Mesenchymal stem cell (in vitro differentiated cells and primary cell): ENCODE data around the gene PCK2.

ENCODE experiments used
- DNase-seq: peaks from one replicate; pipeline ENCODE4 v3.0.0-alpha.2; 2013
- H2AFZ ChIP-seq: one replicate; pipeline ENCODE4 v1.6.1; 2013; ENCODE audit warnings: low read depth, mild to moderate bottlenecking, control low read depth, inconsistent platforms, low read length, moderate library complexity
- H2AK5ac ChIP-seq: 2 replicates; pipeline ENCODE4 v1.6.1; 2013; ENCODE audit warnings: low read length, moderate library complexity, mild to moderate bottlenecking, inconsistent platforms; ENCODE audit not compliant: severe bottlenecking
- H2BK120ac ChIP-seq: one replicate; pipeline ENCODE4 v1.6.1; 2013; ENCODE audit warnings: low read depth, mild to moderate bottlenecking, inconsistent platforms, low read length, moderate library complexity
- H2BK12ac ChIP-seq, 2 experiments: one replicate each; pipeline ENCODE4 v1.6.1; 2013; ENCODE audit warnings: inconsistent platforms in 2 of 2, low read length in 2 of 2, mild to moderate bottlenecking in 2 of 2, moderate library complexity in 2 of 2, control low read depth in 1 of 2
- H2BK15ac ChIP-seq: one replicate; pipeline ENCODE4 v1.6.1; 2013; ENCODE audit warnings: mild to moderate bottlenecking, low read depth, inconsistent platforms; ENCODE audit not compliant: poor library complexity, severe bottlenecking
- H2BK5ac ChIP-seq: 2 replicates; pipeline ENCODE4 v1.6.1; 2013; ENCODE audit warnings: low read depth, mild to moderate bottlenecking, low read length, control low read depth, inconsistent platforms; ENCODE audit not compliant: poor library complexity, severe bottlenecking
- H3K14ac ChIP-seq, 2 experiments: one replicate each; pipeline ENCODE4 v1.6.1; 2013; ENCODE audit warnings: inconsistent platforms in 2 of 2, low read length in 2 of 2, control low read depth in 1 of 2, mild to moderate bottlenecking in 1 of 2, moderate library complexity in 1 of 2
- H3K18ac ChIP-seq, 2 experiments: one replicate each; pipeline ENCODE4 v1.6.1; 2013; ENCODE audit warnings: inconsistent platforms in 2 of 2, low read length in 2 of 2, control low read depth in 1 of 2, low read depth in 1 of 2, mild to moderate bottlenecking in 1 of 2
- H3K23ac ChIP-seq, 2 experiments: one replicate each; pipeline ENCODE4 v1.6.1; 2013; ENCODE audit warnings: inconsistent platforms in 2 of 2, low read length in 2 of 2, mild to moderate bottlenecking in 2 of 2, moderate library complexity in 2 of 2, control low read depth in 1 of 2
- H3K27ac ChIP-seq: 2 replicates; pipeline ENCODE4 v1.5.1; 2013; ENCODE audit warnings: mild to moderate bottlenecking, moderate library complexity, low read length, control low read depth, inconsistent platforms; ENCODE audit not compliant: poor library complexity, severe bottlenecking
- H3K27me3 ChIP-seq, 2 experiments: 2 replicates each; pipeline versions ENCODE4 v1.6.1 to v1.7.0; 2013; ENCODE audit warnings: low read length in 2 of 2, mild to moderate bottlenecking in 2 of 2, moderate library complexity in 2 of 2, control low read depth in 1 of 2, inconsistent platforms in 1 of 2; ENCODE audit not compliant: control insufficient read depth in 1 of 2, insufficient read depth in 1 of 2
- H3K36me3 ChIP-seq, 2 experiments: 2 replicates each; pipeline versions ENCODE4 v1.6.1 to v1.7.0; 2013; ENCODE audit warnings: low read length in 2 of 2, control low read depth in 1 of 2, inconsistent platforms in 1 of 2, low read depth in 1 of 2, mild to moderate bottlenecking in 1 of 2; ENCODE audit not compliant: insufficient read depth in 2 of 2, control insufficient read depth in 1 of 2
- H3K4ac ChIP-seq, 2 experiments: one replicate each; pipeline ENCODE4 v1.6.1; 2013; ENCODE audit warnings: inconsistent platforms in 2 of 2, low read length in 2 of 2, mild to moderate bottlenecking in 2 of 2, moderate library complexity in 2 of 2, control low read depth in 1 of 2, low read depth in 1 of 2
- H3K4me1 ChIP-seq: 2 replicates; pipeline ENCODE4 v1.6.1; 2013; ENCODE audit warnings: low read depth, low read length, control low read depth; ENCODE audit not compliant: control insufficient read depth, insufficient read depth
- H3K4me2 ChIP-seq: 2 replicates; pipeline ENCODE4 v1.6.1; 2013; ENCODE audit warnings: low read length, mild to moderate bottlenecking, inconsistent platforms; ENCODE audit not compliant: poor library complexity, severe bottlenecking
- H3K4me3 ChIP-seq, 2 experiments: 2 replicates each; pipeline versions ENCODE4 v1.5.1 to v1.7.0; 2013; ENCODE audit warnings: low read length in 2 of 2, mild to moderate bottlenecking in 2 of 2, control low read depth in 1 of 2, low read depth in 1 of 2; ENCODE audit not compliant: insufficient read depth in 1 of 2
- H3K79me1 ChIP-seq: replicated peaks from 2 replicates; pipeline ENCODE4 v1.6.1; 2013; ENCODE audit warnings: mild to moderate bottlenecking, control low read depth, low read length, inconsistent platforms; ENCODE audit not compliant: poor library complexity, severe bottlenecking
- H3K9ac ChIP-seq: 2 replicates; pipeline ENCODE4 v1.7.0; 2013; ENCODE audit warnings: mild to moderate bottlenecking, low read length, moderate library complexity
- H3K9me3 ChIP-seq: 2 replicates; pipeline ENCODE4 v1.7.0; 2013; ENCODE audit warnings: mild to moderate bottlenecking, low read length; ENCODE audit not compliant: control insufficient read depth
- H4K8ac ChIP-seq: one replicate; pipeline ENCODE4 v1.6.1; 2013; ENCODE audit warnings: inconsistent platforms, mild to moderate bottlenecking, low read length, moderate library complexity
- H4K91ac ChIP-seq: one replicate; pipeline ENCODE4 v1.6.1; 2013; ENCODE audit warnings: mild to moderate bottlenecking, low read length, inconsistent platforms
- WGBS: methylation state at CpG from one replicate; pipeline ENCODE4 v1.1.7; 2013; ENCODE audit warnings: mixed read lengths; 5-methylcytosine and 5-hydroxymethylcytosine counted together

The PCK2 gene

GRCh38 chr14:24076302-24076601 is 17.9 kb upstream of the PCK2 start:
- Histone ChIP-seq H3K4ac (no peak overlapping the region), H3K23ac (no peak overlapping the region), H3K14ac (no peak overlapping the region), H2BK15ac (no peak overlapping the region), H3K27me3 (peaks cover 72 to 88% of the 10 kb centered on the region in 2 experiments), H3K9me3 (no peaks in the 10 kb centered on the region), H2AK5ac (no peak overlapping the region), H2AFZ (no peak overlapping the region), H3K4me1 (peaks cover 7% of the 10 kb centered on the region), H2BK12ac (no peak overlapping the region), H3K27ac (no peak overlapping the region), H3K18ac (no peak overlapping the region), H3K4me2 (no peak overlapping the region), H3K36me3 (no peaks in the 10 kb centered on the region), H2BK120ac (no peak overlapping the region), H3K79me1 (peaks cover 2% of the 10 kb centered on the region), H2BK5ac (no peak overlapping the region), H3K9ac (no peak overlapping the region), H4K8ac (no peak overlapping the region), H4K91ac (no peak overlapping the region), H3K4me3 (no peak overlapping the region)
- no peak for DNase-seq
- 84% methylated on average over 8 of the region's 10 CpGs for WGBS

- Histone ChIP-seq H2AK5ac (no peak overlapping the region), H4K91ac (no peak overlapping the region), H2BK12ac (no peak overlapping the region), H3K9me3 (no peaks in the 10 kb centered on the region), H3K27ac (no peak overlapping the region), H4K8ac (no peak overlapping the region), H2AFZ (no peak overlapping the region), H2BK120ac (no peak overlapping the region), H2BK5ac (no peak overlapping the region), H3K4me1 (peaks cover 10% of the 10 kb centered on the region), H3K4me3 (no peak overlapping the region), H3K4me2 (no peak overlapping the region), H3K27me3 (peaks cover 75 to 84% of the 10 kb centered on the region in 2 experiments), H3K79me1 (peaks cover 2% of the 10 kb centered on the region), H3K36me3 (no peaks in the 10 kb centered on the region), H2BK15ac (no peak overlapping the region), H3K14ac (no peak overlapping the region), H3K4ac (no peak overlapping the region), H3K18ac (no peak overlapping the region), H3K9ac (no peak overlapping the region), H3K23ac (no peak overlapping the region)
- DNase-seq = no peak
- whole genome bisulfite sequencing = 93% methylated on average over 23 of the region's 23 CpGs
Observed at GRCh38 chr14:24077086-24077485, 17.0 kb upstream of the PCK2 start.

GRCh38 chr14:24078146-24078545 is 16.0 kb upstream of the PCK2 start:
- Histone ChIP-seq H2BK12ac (no peak overlapping the region), H3K4me3 (no peak overlapping the region), H3K27me3 (peaks cover 76 to 84% of the 10 kb centered on the region in 2 experiments), H3K27ac (no peak overlapping the region), H3K4me2 (no peak overlapping the region), H3K4me1 (peaks cover 10% of the 10 kb centered on the region), H3K9me3 (no peaks in the 10 kb centered on the region), H4K91ac (no peak overlapping the region), H3K4ac (no peak overlapping the region), H2BK120ac (no peak overlapping the region), H3K79me1 (peaks cover 2% of the 10 kb centered on the region), H3K9ac (no peak overlapping the region), H2AK5ac (no peak overlapping the region), H2BK15ac (no peak overlapping the region), H2AFZ (no peak overlapping the region), H3K18ac (no peak overlapping the region), H3K36me3 (no peaks in the 10 kb centered on the region), H3K14ac (no peak overlapping the region), H3K23ac (no peak overlapping the region), H4K8ac (no peak overlapping the region), H2BK5ac (no peak overlapping the region)
- DNase-seq = no peak
- 53% methylated on average over 3 of the region's 3 CpGs for WGBS

- Histone ChIP-seq H3K4me3 (no peak overlapping the region), H3K9me3 (no peaks in the 10 kb centered on the region), H4K8ac (no peak overlapping the region), H3K4ac (no peak overlapping the region), H3K14ac (no peak overlapping the region), H2BK15ac (no peak overlapping the region), H3K36me3 (no peaks in the 10 kb centered on the region), H3K4me1 (peaks cover 10% of the 10 kb centered on the region), H2AFZ (no peak overlapping the region), H3K9ac (no peak overlapping the region), H3K18ac (no peak overlapping the region), H3K79me1 (peaks cover 2% of the 10 kb centered on the region), H2BK5ac (no peak overlapping the region), H2AK5ac (no peak overlapping the region), H4K91ac (no peak overlapping the region), H3K4me2 (no peak overlapping the region), H3K23ac (no peak overlapping the region), H2BK12ac (no peak overlapping the region), H2BK120ac (no peak overlapping the region), H3K27ac (no peak overlapping the region), H3K27me3 (peaks cover 82 to 83% of the 10 kb centered on the region in 2 experiments)
- no peak for DNase-seq
- 73% methylated on average over 8 of the region's 9 CpGs for WGBS
Observed at GRCh38 chr14:24079491-24080141, 14.5 kb upstream of the PCK2 start.
